Body of pancreas (tissue), 4 donors: ENCODE data around the gene KNTC1.

Experiments
- CTCF ChIP-seq, 7 experiments: fragments of 450-650 bp in 4 of 7; fragments of 200-600 bp in 3 of 7; sonication (generic) in 3 of 7; IDR thresholded peaks; one replicate each; pipeline ENCODE4 v1.5.1; 2016 to 2019; ENCODE audit warnings: antibody characterized with exemption in 7 of 7
- POLR2A ChIP-seq, 3 donors: fragments of 450-650 bp; IDR thresholded peaks; one replicate each; pipeline ENCODE4 v1.6.1; 2016; ENCODE audit warnings: antibody characterized with exemption in 3 of 3, mild to moderate bottlenecking in 2 of 3

- no peak for TF ChIP-seq CTCF (IDR thresholded peaks at IDR 0.05)
- TF ChIP-seq POLR2A (IDR thresholded peaks at IDR 0.05): no peak
Measured at GRCh38 chr12:122656298-122656697, 129.2 kb downstream of the KNTC1 start.
